ENCODE measurements around the gene CAPN14.

CAPN14 gene

GRCh38 chr2:31213601-31214443 is 3.5 kb downstream of the CAPN14 start:
- Histone ChIP-seq H3K36me3 (ENCODE audit: insufficient read depth, low read length) (no peaks in the 10 kb centered on the region), H3K4me3 (no peak overlapping the region), H3K9ac (ENCODE audit: insufficient read length) (no peak overlapping the region), H3K27ac (no peak overlapping the region), H3K9me3 (ENCODE audit: low read depth, low read length) (no peaks in the 10 kb centered on the region)
- TF ChIP-seq POLR2AphosphoS5 (IDR thresholded peaks at IDR 0.05; ENCODE audit: borderline replicate concordance, low read depth, low read length) (no peak), EZH2 (IDR thresholded peaks at IDR 0.05) (no peak), FOXP2 (optimal IDR thresholded peaks at IDR 0.05; ENCODE audit: control extremely low read depth, extremely low read length, insufficient read depth) (no peak)
- no peak for DNase-seq (ENCODE audit: low read depth, low spot score)

- Histone ChIP-seq H3K9ac (ENCODE audit: insufficient read length) (no peak overlapping the region), H3K36me3 (ENCODE audit: insufficient read depth, low read length) (no peaks in the 10 kb centered on the region), H3K9me3 (ENCODE audit: low read depth, low read length) (no peaks in the 10 kb centered on the region), H3K27ac (no peak overlapping the region), H3K4me3 (no peak overlapping the region)
- no peak for DNase-seq (ENCODE audit: low read depth, low spot score)
- TF ChIP-seq FOXP2 (optimal IDR thresholded peaks at IDR 0.05; ENCODE audit: control extremely low read depth, extremely low read length, insufficient read depth), result no peak
- TF ChIP-seq EZH2 (IDR thresholded peaks at IDR 0.05), result no peak
- no peak for TF ChIP-seq POLR2AphosphoS5 (IDR thresholded peaks at IDR 0.05; ENCODE audit: borderline replicate concordance, low read depth, low read length)
Measured at GRCh38 chr2:31212659-31213600, 4.4 kb downstream of the CAPN14 start.

GRCh38 chr2:31208240-31208639 is 9.1 kb downstream of the CAPN14 start:
- Histone ChIP-seq H3K9ac (ENCODE audit: insufficient read length) (no peak overlapping the region), H3K9me3 (ENCODE audit: low read depth, low read length) (no peaks in the 10 kb centered on the region), H3K27ac (no peak overlapping the region), H3K36me3 (ENCODE audit: insufficient read depth, low read length) (no peaks in the 10 kb centered on the region), H3K4me3 (no peak overlapping the region)
- DNase-seq (ENCODE audit: low read depth, low spot score), result no peak
- TF ChIP-seq POLR2AphosphoS5 (IDR thresholded peaks at IDR 0.05; ENCODE audit: borderline replicate concordance, low read depth, low read length), result no peak
- TF ChIP-seq FOXP2 (optimal IDR thresholded peaks at IDR 0.05; ENCODE audit: control extremely low read depth, extremely low read length, insufficient read depth), result no peak
- TF ChIP-seq EZH2 (IDR thresholded peaks at IDR 0.05), result no peak

GRCh38 chr2:31207790-31208189 is 9.5 kb downstream of the CAPN14 start:
- Histone ChIP-seq H3K36me3 (ENCODE audit: insufficient read depth, low read length) (no peaks in the 10 kb centered on the region), H3K4me3 (no peak overlapping the region), H3K9me3 (ENCODE audit: low read depth, low read length) (no peaks in the 10 kb centered on the region), H3K27ac (no peak overlapping the region), H3K9ac (ENCODE audit: insufficient read length) (no peak overlapping the region)
- no peak for DNase-seq (ENCODE audit: low read depth, low spot score)
- TF ChIP-seq POLR2AphosphoS5 (IDR thresholded peaks at IDR 0.05; ENCODE audit: borderline replicate concordance, low read depth, low read length), result no peak
- no peak for TF ChIP-seq EZH2 (IDR thresholded peaks at IDR 0.05)
- no peak for TF ChIP-seq FOXP2 (optimal IDR thresholded peaks at IDR 0.05; ENCODE audit: control extremely low read depth, extremely low read length, insufficient read depth)

GRCh38 chr2:31205613-31206012 is 11.7 kb downstream of the CAPN14 start:
- H3K4me3 ChIP-seq, result no peak overlapping the region
- H3K36me3 ChIP-seq (ENCODE audit: insufficient read depth, low read length), result no peaks in the 10 kb centered on the region
- no peak for DNase-seq (ENCODE audit: low read depth, low spot score)
- no peak overlapping the region for H3K9ac ChIP-seq (ENCODE audit: insufficient read length)
- TF ChIP-seq EZH2 (IDR thresholded peaks at IDR 0.05) (no peak), FOXP2 (optimal IDR thresholded peaks at IDR 0.05; ENCODE audit: control extremely low read depth, extremely low read length, insufficient read depth) (no peak), POLR2AphosphoS5 (IDR thresholded peaks at IDR 0.05; ENCODE audit: borderline replicate concordance, low read depth, low read length) (no peak)
- H3K9me3 ChIP-seq (ENCODE audit: low read depth, low read length), result no peaks in the 10 kb centered on the region
- no peak overlapping the region for H3K27ac ChIP-seq

- DNase-seq (ENCODE audit: low read depth, low spot score), result no peak
- no peaks in the 10 kb centered on the region for H3K9me3 ChIP-seq (ENCODE audit: low read depth, low read length)
- no peak overlapping the region for H3K9ac ChIP-seq (ENCODE audit: insufficient read length)
- H3K27ac ChIP-seq, result no peak overlapping the region
- no peak for TF ChIP-seq FOXP2 (optimal IDR thresholded peaks at IDR 0.05; ENCODE audit: control extremely low read depth, extremely low read length, insufficient read depth)
- TF ChIP-seq POLR2AphosphoS5 (IDR thresholded peaks at IDR 0.05; ENCODE audit: borderline replicate concordance, low read depth, low read length), result no peak
- no peak for TF ChIP-seq EZH2 (IDR thresholded peaks at IDR 0.05)
- no peaks in the 10 kb centered on the region for H3K36me3 ChIP-seq (ENCODE audit: insufficient read depth, low read length)
- no peak overlapping the region for H3K4me3 ChIP-seq
Measured at GRCh38 chr2:31205186-31205585, 12.1 kb downstream of the CAPN14 start.

- DNase-seq (ENCODE audit: low read depth, low spot score), result no peak
- no peak overlapping the region for H3K9ac ChIP-seq (ENCODE audit: insufficient read length)
- no peak overlapping the region for H3K27ac ChIP-seq
- H3K9me3 ChIP-seq (ENCODE audit: low read depth, low read length), result no peaks in the 10 kb centered on the region
- H3K36me3 ChIP-seq (ENCODE audit: insufficient read depth, low read length), result no peaks in the 10 kb centered on the region
- no peak for TF ChIP-seq EZH2 (IDR thresholded peaks at IDR 0.05)
- no peak for TF ChIP-seq FOXP2 (optimal IDR thresholded peaks at IDR 0.05; ENCODE audit: control extremely low read depth, extremely low read length, insufficient read depth)
- TF ChIP-seq POLR2AphosphoS5 (IDR thresholded peaks at IDR 0.05; ENCODE audit: borderline replicate concordance, low read depth, low read length), result no peak
- no peak overlapping the region for H3K4me3 ChIP-seq
Measured at GRCh38 chr2:31204783-31205182, 12.5 kb downstream of the CAPN14 start.

- DNase-seq (ENCODE audit: low read depth, low spot score), result no peak
- Histone ChIP-seq H3K27ac (no peak overlapping the region), H3K4me3 (no peak overlapping the region), H3K9ac (ENCODE audit: insufficient read length) (no peak overlapping the region), H3K9me3 (ENCODE audit: low read depth, low read length) (no peaks in the 10 kb centered on the region), H3K36me3 (ENCODE audit: insufficient read depth, low read length) (no peaks in the 10 kb centered on the region)
- TF ChIP-seq POLR2AphosphoS5 (IDR thresholded peaks at IDR 0.05; ENCODE audit: borderline replicate concordance, low read depth, low read length) (no peak), EZH2 (IDR thresholded peaks at IDR 0.05) (no peak), FOXP2 (optimal IDR thresholded peaks at IDR 0.05; ENCODE audit: control extremely low read depth, extremely low read length, insufficient read depth) (no peak)
Measured at GRCh38 chr2:31203916-31204315, 13.4 kb downstream of the CAPN14 start.

All from SK-N-MC (cell line).